ENCODE measurements around the gene ACAD9.

ACAD9 gene

DNA sequence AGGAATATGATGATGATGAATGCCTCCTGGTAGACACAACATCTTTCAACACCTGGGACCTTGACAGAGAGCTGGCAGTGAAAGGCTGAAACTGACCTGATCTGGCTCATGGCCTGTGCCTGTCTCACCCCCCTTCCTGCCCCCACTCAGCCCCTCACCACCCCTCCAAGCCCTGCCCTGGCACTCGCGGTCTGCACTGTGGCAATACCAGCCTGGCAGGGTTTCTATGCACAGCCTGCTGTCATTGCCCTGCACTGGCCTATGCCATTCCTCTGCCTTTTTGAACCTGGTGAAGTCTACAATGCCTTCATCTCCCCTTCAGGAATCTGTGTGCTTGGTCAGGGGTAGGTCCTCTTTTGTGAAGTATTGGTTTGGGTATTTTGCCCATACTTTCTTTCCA, 56.5 kb downstream of the ACAD9 start:
- no peak for DNase-seq (ENCODE audit: low read depth)
- no peak overlapping the region for H3K4me3 ChIP-seq (ENCODE audit: low read depth, low read length)

DNA sequence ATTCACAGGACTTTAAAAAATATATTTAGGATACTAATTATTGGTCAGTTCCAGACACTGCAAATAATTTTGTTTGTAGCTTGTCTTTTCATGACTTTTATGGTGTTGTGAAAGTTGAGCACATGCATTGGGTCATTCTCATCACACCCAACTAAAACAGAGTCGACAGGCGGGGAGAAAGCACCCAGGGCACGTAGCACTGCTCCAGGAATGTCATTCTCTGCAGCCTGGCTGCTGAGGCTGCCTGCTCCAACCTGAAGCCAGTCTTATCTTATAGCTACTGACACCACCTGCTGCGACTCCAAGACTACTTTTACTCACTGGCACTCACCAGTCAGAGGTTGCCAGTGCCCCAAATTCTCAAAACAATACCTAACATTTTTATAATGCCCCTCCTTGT, 56.9 kb downstream of the ACAD9 start:
- H3K4me3 ChIP-seq (ENCODE audit: low read depth, low read length) = no peak overlapping the region
- DNase-seq (ENCODE audit: low read depth) = no peak
- TF ChIP-seq, protein P1, sequence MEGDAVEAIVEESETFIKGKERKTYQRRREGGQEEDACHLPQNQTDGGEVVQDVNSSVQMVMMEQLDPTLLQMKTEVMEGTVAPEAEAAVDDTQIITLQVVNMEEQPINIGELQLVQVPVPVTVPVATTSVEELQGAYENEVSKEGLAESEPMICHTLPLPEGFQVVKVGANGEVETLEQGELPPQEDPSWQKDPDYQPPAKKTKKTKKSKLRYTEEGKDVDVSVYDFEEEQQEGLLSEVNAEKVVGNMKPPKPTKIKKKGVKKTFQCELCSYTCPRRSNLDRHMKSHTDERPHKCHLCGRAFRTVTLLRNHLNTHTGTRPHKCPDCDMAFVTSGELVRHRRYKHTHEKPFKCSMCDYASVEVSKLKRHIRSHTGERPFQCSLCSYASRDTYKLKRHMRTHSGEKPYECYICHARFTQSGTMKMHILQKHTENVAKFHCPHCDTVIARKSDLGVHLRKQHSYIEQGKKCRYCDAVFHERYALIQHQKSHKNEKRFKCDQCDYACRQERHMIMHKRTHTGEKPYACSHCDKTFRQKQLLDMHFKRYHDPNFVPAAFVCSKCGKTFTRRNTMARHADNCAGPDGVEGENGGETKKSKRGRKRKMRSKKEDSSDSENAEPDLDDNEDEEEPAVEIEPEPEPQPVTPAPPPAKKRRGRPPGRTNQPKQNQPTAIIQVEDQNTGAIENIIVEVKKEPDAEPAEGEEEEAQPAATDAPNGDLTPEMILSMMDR (IDR thresholded peaks at IDR 0.05; ENCODE audit: control insufficient read depth, extremely low read depth, insufficient read depth) = no peak

More for the DNA sequence above, 56.5 kb downstream of the ACAD9 start:
- TF ChIP-seq, protein P1 (IDR thresholded peaks at IDR 0.05; ENCODE audit: control insufficient read depth, extremely low read depth, insufficient read depth) = no peak

DNA sequence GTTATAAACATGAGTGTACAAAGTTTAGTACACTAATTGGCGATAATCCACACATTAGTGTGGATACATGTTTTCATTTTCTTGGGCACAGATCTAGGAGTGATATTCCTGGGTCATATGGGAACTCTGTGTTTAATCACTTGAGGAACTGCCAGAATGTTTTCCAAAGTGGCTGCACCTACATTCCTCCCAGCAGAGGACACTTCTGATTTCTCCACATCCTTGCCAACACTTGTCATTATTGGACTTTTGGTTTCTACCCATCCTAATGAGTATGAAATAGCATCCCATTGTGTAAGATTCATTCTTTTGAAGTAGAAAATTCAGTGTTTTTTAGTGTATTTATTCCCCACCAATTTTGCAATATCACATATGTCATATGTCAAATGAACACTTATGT, 60.8 kb downstream of the ACAD9 start:
- no peak overlapping the region for H3K4me3 ChIP-seq (ENCODE audit: low read depth, low read length)
- TF ChIP-seq, protein P1 (IDR thresholded peaks at IDR 0.05; ENCODE audit: control insufficient read depth, extremely low read depth, insufficient read depth) = no peak
- DNase-seq (ENCODE audit: low read depth) = peak; percentile 7

DNA sequence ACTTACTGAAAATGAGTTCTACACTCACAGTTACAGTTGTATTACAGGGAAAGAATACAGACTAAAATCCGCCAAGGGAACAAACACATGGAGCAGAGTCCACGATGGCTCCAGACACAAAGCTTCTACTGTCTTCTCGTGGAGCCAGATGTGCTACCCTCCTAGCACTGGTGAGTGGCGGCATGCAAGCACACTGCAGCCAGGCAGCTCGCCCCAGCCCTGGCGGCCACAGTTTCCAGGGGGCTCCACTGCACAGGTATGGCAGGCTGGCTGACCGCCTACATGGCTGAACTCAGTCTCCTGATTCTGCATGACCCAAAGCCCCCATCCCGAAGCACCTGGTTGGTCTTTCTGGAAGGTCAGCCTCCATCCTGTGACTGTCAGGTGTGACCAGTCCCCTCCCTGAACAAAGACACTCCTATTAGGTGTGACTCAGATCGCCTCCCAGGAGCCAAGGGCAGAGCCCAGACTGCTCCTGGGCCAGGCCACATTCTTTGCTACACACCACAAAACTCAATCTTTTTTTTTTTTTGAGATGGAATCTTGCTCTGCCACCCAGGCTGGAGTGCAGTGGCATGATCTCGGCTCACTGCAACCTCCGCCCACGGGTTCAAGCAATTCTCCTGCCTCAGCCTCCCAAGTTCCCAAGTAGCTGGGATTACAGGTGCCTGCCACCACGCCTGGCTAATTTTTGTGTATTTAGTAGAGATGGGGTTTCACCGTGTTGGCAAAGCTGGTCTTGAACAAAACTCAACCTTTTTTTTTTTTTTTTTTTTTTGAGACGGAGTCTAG, 62.9 kb downstream of the ACAD9 start:
- DNase-seq (ENCODE audit: low read depth) = no peak
- no peak overlapping the region for H3K4me3 ChIP-seq (ENCODE audit: low read depth, low read length)
- TF ChIP-seq, protein P1 (IDR thresholded peaks at IDR 0.05; ENCODE audit: control insufficient read depth, extremely low read depth, insufficient read depth) = no peak

DNA sequence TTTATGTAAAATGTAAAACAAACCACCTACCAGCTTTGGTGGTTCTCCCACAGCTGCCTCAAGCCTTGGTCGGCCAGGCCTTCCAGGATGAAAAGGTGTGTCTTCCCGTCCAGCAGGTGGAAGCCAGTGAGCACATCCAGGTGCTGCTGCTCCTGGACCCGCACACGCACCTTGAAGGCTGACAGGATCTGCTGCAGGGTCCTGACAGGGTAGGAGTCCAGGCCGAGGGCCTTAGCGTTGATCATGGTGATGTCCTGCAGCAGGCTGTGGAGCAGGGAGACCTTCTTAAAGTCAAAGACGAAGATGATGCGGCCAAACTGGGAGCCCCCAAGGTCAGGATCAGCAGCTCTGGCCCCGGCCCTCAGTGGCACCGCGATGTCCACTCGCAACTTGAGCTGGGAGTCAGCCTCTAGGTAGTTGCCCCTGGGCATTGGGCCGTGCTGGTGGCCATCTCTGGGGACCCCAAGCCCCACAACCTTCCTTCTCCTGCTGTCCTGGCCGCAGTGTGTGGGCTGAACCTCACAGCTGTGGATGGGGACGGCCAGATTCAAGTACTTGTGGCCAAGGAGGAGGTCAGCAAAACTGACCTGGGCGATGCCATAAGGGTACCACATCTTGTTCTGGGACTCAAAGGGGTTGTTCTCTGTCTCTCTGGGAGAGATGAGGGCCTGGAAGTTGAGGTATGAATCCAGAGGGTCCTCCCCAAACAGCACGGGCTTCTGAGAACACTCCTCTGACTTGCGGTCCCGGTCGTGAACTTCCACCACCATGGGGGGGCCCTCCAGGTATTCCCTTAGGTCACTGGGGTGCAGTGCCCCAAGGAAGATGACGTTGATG, 65.8 kb downstream of the ACAD9 start:
- TF ChIP-seq, protein P1 (IDR thresholded peaks at IDR 0.05; ENCODE audit: control insufficient read depth, extremely low read depth, insufficient read depth) = no peak
- no peak overlapping the region for H3K4me3 ChIP-seq (ENCODE audit: low read depth, low read length)
- no peak for DNase-seq (ENCODE audit: low read depth)

DNA sequence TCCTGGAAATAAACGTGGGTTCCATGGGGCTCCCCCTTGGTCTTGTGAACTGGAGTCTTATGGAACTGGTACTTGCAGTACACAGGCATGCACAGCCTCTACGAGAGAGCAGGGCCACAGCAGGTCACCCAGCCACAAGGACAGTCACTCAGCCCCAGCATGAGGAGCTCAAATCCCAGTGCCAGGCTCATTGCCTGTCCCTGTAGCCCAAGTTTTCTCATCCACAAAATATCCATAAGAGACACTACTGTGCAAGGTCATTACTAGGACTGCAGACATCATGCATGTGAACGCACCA, 66.4 kb downstream of the ACAD9 start:
- DNase-seq (ENCODE audit: low read depth) = no peak
- TF ChIP-seq, protein P1 (IDR thresholded peaks at IDR 0.05; ENCODE audit: control insufficient read depth, extremely low read depth, insufficient read depth) = no peak

More for the DNA sequence above, 66.4 kb downstream of the ACAD9 start:
- H3K4me3 ChIP-seq (ENCODE audit: low read depth, low read length) = no peak overlapping the region

All from LNCaP clone FGC (cell line).